ENCODE measurements around the gene MYLK2.
"Not testable (repeated sequence)": the region's sequence is repeated elsewhere in the genome, so short reads cannot be mapped to it uniquely, and the experiment has no call there.

The MYLK2 gene

DNA sequence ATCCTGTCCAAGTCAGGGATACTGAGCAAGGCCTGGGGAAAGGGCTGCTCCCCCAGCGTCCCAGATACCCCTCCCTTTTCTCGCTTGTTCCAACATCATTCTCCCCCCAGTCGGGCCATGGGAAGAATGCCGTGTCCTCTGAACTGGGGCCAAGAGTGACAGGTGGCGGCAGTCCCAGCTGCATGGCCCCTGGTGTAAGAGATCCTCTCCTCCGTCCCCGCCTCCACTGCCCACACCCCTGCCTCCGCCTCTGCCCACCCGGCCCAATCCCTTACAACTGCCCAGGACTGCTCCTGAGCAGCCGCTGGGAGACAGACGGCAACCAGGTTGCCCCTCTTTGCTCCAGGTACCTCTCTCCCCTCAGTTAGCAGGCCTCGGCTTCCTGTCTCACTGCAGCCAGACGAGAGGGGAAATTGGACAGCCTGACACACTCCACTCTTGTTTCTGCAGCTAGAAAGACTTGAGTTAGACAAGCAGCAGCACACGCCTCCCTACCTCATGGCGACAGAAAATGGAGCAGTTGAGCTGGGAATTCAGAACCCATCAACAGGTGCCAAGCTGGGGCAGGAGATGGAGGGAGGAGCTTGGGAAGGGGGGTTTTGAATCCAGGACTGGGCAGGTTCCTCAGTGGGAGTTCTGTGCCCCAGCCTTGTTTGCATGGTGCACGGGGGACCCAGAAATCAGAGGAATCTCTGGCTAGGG, at the start of gene MYLK2:
Gene MYLK2 (plus strand): TSS at position 274 of the 702 bp plus-strand sequence. CDS start 225 bp downstream, at position 499.
- no peak for DNase-seq

DNA sequence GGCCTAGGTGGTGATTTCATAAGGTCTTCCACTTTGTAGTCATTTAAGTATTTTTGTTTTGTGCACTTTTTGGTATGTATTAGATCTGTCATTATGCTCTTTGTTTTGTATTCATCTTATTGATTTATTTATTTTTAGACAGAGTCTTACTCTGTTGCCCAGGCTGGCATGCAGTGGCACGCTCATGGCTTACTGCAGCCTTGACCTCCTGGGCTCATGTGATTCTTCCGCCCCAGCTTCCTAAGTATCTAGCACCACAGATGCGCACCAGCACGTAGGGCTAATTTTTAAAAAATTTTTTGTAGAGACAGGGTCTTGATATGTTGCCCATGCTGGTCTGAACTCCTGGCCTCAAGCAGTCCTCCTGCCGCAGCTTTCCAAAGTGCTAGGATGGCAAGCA, 49.5 kb upstream of the MYLK2 start:
- DNase-seq, result no peak

DNA sequence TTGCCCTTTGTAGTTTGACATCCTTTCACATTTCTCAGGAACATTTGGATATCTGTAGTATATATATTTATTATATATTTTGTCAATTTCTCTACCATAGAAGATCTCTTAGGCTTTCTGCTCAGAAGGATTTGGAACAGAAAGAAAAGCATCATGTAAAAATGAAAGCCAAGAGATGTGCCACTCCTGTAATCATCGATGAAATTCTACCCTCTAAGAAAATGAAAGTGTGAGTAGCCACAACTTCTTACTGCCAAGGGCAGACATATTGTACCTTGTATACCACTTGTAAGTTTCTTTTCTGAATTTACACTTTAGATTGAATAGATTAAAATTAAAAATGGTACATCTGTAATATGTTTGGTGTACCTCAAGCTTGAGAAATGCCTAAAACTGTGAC, 48.9 kb upstream of the MYLK2 start:
- DNase-seq, result no peak

DNA sequence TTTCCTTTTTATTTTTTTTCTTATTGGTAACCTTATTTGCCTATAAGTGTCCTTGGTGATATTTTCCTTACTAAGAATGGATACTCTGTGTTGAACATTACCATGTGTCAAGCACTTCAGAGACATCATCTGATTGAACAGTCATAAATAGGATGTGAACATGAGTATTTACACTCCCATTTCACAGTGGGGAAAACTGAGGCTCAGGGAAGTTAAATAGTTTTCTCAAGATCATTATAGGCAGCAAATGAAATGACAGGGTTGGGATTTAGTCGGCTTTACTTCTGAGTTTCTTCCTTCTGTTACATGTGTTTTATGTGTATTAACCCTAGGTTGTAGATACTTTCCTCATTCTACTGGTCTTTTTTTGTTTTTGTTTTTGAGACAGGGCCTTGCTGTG, 44.7 kb upstream of the MYLK2 start:
- DNase-seq, result no peak

DNA sequence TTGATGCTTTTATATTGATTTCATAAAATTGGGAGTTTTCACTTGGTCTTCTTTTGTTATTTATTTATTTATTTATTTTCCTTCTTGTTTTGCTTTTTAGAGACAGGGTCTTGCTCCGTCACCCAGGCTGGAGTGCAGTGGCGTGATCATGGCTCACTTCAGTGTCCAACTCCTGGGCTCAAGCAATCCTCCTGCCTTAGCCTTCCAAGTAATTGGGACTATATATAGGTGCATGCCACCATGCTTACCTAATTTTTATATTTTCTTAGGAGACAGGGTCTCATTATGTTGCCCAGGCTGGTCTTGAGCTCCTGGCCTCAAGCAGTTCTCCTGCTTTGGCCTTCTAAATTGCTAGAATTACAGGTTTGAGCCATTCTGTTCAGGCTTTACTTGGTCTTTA, 38.3 kb upstream of the MYLK2 start:
- no peak for DNase-seq

DNA sequence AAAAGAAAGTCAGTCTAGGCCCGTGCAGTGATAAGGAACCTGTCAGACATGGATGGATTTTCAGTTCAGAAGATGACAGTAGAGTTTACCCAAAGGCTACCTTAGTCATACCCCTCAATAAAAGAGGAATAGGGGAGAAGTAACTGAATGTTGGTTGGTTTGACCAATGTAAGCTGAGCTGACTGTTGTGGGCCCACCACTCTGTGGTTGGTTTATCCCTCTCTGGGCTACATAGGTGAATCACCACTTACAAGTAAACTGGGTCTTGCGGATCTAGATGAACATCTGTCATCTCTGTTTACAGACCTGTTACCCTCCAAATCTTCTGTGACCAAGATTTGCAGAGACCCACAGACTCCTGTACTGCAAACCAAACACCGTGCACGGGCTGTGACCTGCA, 37.2 kb upstream of the MYLK2 start:
- no peak for DNase-seq

DNA sequence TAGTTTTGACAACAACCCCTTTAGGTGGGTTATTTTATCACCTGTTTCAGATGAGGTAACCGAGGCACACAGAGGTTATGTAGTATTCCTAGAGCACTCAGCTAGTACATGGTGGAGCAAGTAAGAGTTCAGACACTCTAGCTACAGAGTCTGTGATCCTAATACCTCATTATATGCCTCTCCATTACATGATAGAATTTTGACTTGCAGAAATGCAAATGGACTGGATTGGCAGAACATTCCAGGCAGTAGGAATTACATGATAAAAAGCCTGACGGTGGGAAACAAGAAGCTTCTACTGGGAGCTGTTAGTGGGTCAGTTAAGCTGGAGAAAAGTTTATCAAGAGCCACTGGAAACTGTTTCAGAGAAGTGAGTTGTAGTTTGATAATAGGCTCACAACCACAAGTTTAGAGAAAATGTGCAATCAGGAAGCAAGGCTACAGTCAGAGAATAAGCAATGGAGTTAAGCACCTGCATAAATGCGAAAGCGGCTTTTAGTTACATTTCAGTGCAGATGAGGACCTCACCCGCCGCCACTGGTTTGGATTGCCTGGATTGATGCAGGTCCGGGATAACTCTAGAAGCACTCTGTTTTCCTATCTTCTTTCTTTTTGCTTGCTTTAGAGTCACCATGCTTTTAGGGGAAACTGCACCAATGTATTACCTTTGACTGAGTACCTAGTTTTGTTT, 34.7 kb upstream of the MYLK2 start:
- no peak for DNase-seq

DNA sequence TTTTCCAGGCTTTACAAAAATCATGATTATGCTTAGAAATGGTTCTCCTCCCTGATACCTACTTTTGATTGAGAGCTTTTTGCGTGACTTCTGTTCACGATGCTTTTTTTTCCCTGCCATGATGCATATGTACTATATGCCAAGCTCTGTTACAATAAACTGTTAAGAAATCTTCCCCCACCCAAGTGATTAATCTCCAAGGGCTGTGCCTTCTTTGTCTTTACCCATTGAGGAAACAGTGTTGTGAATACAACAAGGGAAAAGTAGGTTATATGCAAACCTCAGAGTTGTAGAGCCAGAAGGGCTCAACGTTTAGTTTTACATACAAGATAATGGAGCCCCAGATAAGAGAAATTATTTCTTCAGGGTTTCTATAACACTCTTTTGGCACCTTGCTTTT, 34.1 kb upstream of the MYLK2 start:
- no peak for DNase-seq

DNA sequence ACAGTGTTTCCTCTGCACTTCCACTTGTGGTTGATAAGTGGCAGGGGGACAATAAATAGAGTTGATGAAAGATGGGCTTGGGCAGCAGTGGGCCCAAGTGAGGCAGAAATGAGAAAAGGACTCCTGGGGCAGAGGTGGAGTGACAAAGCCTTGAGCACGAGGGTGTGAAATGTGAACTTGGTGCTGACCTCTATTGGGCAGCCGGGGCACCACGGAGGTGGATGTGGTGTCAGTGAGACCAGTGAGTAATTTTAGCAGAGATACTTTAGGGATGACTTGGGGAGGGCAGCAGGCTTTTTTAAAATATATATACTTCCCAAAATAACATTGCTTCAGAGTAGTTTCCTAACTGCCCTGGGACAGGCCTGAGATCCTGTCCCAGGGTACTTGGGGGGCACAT, 30.6 kb upstream of the MYLK2 start:
- DNase-seq, result no peak

DNA sequence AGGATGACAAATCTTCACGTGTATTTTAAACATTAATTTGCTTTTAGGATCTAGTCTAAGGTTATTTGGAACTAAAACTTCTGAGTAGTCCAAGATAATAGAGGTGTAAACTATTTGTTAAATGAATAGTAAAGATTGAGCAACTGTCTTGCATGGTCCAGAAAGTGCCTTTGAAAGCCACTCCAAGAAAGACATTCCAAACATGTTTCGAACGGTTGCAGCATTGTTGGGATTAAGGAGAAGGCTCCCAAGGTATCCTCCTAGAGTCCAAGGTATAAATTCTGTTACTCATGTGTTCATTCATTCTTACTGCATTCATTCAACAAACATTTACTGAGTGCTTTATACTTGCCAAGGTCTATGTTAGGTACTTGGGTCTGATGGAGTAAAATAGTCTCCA, 28.8 kb upstream of the MYLK2 start:
- DNase-seq, result no peak

DNA sequence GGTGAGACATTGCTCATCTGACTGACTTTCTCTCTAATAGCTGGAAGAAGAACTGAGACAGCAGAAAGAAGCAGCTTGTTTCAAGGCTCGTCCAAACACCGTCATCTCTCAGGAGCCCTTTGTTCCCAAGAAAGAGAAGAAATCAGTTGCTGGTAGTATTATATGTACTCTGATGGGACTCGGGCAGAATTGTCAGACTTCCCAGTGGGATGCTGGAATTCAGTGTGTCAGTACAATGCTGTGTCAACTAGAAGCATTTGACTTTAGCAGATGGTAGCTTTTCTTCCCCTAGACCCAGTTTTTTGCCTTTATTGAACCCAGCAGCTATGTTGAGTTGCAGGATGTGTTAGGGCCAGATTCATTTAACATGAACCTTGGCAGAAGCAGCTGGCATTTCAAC, 21.8 kb upstream of the MYLK2 start:
- no peak for DNase-seq

DNA sequence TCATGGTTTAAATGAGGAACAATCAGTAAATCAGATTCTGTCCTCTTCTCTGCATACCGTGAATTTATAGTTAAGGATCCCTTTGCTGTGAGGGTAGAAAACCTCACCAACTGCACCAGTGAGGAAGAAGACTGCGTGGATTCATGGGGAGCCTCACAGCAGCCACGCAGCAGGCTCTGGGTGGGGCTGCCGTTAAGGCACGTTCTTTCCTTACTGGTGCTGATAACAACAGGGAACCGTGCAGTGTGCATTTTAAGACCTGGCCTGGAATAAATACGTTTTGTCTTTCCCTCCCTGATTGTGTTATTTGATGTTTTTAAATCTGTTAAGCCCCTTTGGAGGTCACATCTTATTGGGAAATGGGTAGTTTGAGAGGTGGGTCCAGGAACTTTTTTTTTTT, 17.6 kb upstream of the MYLK2 start:
- no peak for DNase-seq

DNA sequence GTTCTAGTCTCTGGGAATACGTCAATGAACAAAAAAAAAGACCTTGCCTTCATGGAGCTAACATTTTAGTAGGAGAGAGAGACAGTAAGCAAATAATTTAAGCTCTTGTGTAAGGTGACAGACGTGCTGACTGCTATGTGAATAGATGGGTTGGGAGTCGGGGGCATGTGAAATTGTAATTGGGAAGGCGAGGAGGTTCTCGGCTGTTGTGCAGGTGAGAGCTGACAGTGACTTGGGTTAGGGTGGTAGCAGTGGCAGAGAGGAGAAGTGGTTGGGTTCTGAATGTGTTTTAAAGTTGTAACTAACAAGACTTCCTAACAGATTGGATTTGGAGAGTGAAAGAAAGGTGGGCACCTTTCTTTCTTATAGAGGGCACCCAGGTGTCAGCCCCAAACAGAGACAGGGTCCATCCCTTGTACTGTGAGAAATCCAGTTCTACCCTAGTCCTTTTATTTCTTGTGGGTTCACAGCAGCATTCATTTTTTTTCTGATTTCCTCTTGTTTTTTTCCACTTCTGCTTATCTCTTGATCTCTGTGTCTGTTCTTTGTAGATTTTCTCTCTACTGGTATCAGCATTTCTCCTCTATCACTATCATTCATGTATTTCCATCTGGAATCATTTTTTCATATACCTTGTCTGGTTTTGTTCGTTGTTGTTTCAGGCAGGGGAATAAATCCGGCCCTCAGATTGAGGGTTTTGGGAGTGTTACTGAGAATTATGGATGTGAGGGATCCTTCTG, 15.4 kb upstream of the MYLK2 start:
- no peak for DNase-seq

DNA sequence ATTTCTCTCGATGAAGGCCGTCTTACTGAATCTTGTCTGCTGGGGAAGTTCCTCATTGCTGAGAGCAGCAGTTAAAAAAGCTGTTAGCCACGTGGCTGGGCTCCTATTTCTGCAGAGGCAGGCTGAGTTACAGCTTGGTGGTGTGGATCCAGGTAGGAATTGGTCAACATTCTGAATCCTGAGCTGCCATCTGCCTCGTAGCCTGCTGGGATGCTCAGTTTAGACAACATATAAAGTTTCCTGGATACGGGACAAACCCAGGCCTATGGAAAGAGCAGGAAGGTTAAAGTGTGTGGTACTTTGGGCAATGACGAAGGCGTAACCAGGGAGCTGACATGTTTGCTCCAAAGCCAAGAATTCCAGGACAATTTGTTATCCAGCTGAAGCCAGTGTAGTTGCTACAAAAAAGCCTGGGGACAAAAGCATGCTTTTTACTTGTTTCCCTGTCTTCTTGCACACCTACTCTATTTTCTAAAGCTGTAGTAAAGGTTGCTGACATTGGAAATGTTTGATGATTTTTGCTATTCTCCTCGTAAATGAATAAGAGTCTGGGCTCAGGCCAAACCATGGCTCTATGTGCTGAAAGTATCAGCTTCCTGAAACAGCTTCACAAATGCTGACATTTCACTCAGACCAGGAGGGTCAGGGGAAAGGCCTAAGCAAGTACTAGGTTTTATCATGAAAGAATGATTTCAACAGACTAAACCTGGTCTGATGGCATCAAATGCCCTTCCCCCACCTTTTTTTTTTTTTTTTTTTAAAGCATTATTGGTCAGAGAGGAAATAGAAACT, 12.4 kb upstream of the MYLK2 start:
- DNase-seq, result no peak

DNA sequence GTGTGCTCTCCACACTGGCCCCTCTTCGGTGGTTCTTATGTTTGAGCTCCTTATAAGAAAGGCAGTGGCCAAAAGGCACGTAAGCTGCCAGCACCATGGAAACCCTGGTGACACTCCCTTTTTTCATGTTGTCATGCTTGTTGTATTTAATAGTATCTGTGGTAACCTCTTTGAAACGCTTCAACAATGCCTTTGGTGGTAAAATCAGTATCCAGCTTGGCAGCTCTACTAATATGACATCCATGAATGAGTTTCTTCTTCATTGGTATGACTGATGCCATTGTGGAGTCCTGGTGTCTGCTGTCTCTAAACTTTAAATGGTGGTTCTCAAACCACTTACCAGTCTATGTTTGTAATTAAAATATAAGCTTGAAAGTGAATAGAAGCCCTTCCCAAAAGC, 10.7 kb upstream of the MYLK2 start:
- DNase-seq, result no peak

DNA sequence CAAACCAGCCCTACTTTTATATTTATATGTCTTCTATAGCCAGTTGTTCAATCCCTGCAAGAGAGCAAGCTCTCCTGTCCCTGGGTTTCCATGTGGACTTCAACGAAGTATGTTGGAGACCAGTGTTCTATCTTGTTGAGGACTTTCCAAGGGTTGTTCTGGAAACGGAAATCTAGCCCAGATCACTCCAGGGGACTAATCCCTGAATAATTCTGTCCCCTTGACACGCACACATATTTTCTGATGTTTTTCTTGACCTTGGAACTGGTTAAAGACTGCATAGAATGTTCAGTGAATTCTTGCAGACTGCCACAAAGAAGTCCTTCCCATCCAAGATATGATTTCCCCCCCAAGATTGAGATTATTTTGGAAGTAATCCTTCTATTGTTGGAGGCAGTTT, 9.5 kb upstream of the MYLK2 start:
- no peak for DNase-seq

DNA sequence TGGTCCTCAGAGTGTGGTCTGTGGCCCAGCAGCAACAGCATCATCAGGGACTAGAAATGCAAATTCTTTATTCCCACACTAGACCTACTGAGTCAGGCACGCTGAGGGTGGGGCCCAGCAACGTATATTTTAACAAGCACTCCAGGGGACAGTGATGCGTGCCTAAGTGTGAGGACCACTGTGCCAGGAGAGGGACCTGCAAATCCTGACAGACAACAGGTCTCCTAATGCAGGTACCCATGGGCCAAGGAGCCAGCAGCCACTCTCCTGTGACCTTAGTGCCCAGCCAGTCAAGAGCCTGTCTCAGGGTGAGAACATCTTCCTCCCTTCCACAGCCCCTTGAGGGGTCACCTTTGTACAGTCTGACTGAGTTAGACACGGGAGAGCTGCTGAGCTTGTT, 8.0 kb upstream of the MYLK2 start:
- DNase-seq, result no peak

DNA sequence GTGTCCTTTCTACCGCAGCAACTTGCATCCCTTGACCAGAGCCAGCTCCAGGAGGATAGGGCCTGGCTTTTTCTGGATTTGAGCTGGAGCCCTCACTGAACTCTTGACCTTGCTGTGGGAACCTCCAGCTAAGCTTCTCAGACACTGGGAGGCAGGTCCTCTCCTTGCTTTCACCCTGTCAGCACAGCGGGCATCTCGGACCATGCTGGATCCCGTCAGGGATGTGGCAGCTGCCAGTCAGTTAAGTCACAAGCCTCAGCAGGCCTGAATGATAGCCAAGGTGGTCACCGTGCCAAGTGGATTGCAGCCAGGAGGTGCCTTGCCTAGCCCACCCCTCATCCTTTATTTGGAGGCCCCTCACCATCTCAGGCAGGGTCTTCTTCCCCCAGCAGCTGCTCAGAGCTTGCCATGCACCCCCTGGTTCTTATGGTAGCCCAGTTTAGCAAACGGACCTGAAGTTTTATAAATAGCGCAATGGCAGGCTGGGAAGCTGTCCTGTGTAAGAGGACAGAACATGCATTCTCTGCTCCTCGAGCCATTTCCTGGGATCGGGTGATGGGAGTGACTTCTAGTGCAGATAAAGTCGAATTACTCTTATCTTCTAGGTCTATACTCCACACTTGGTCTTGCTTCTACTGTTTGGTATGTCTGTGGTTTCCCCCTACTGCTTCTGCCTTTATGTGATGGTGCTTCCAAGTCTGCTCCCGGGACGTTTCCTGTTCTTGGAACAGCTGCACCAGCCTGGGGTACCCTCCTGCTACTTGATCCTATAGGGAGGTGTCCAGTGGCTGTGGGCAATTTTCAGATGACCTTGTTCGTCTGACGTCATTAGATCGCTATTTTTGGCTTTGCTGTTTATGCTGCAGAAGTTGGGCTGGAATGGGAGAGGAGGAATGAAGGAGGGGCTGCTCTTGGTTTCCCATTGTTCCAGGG, 7.1 kb upstream of the MYLK2 start:
- no peak for DNase-seq

DNA sequence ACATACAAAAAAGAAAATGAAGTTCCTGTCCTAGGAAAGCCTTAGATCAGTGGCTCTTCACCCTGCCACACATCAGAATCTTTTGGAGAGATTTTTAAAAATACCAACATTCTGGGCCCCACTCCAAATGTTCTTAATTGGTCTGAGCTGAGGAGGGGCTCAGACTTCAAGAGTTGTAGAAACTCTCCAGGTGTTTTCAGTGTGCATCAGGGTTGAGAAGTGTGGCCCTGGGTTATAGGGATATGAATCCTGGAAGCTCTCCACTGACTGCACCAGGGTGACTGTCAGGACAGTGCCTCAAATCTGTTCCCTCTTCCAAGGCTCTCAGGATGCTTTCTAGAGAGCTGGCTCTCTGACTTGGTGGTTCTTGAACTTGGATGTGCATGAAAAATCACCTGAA, 5.5 kb upstream of the MYLK2 start:
- no peak for DNase-seq

DNA sequence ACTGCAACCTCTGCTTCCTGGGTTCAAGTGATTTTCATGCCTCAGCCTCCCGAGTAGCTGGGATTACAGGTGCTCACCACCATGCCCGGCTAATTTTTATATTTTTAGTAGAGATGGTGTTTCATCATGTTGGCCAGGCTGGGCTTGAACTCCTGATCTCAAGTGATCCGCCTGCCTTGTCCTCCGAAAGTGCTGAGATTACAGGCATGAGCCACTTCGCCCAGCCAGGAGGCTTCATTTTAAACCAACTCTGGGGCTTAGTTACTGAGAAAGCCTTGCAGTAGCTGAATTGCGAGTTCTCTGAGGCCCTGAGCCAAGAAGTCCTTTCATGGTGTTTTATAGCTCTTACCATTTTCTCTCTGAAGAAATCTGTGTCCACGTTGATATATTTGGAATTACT, 5.0 kb upstream of the MYLK2 start:
- not testable (repeated sequence) for DNase-seq

DNA sequence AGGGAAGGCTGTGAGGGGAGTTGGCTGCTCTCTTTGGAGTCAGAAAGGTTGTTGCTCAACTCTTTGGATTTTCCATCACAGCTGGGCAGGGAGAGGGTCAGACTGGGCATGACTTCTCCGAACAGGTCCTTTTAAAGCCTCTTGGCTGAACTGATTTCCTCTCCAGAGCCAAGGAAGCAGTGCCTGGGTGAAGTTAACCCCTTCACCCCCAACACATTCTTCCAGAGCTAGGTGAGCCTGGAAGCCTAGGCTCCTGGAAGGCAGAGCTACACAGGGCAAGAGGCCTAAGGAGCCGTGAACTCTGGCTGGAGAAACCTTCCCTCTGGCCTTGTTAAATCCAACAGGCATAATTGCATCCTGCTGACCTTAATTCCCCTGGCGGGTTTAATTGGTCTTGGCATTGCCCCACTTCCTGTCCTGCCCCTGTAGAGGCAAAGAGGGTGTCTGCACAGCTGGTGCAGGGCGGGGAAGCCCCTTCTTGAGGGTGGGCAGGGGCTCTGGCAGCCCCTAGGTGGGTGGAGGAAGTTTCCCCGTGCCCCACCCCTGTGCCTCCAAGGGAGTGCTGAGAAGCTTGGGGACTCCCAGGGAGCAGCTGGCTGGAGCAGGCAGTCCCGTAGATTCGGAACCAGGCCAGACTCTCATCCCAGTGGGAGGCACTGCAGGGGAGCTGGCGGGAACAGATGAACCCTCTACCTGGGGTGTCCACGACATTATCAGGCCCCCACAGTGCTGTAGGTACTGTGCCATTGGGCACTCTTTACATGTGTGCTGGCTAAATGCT, 3.6 kb upstream of the MYLK2 start:
- DNase-seq, result peak; percentile 49

Data from retina (tissue), 1 donor.